ENCODE data around the gene ZDHHC14. TPM values are rescaled to one million over a fixed set of nuclear protein-coding genes. Genes with fewer than 3 reads are reported as not detected.
"Not testable (repeated sequence)": the region's sequence is repeated elsewhere in the genome, so short reads cannot be mapped to it uniquely, and the experiment has no call there.

The ZDHHC14 gene
- total and polyA plus RNA-seq, 12 donors = 7.7 to 31.2 (median 15.2) TPM

DNA sequence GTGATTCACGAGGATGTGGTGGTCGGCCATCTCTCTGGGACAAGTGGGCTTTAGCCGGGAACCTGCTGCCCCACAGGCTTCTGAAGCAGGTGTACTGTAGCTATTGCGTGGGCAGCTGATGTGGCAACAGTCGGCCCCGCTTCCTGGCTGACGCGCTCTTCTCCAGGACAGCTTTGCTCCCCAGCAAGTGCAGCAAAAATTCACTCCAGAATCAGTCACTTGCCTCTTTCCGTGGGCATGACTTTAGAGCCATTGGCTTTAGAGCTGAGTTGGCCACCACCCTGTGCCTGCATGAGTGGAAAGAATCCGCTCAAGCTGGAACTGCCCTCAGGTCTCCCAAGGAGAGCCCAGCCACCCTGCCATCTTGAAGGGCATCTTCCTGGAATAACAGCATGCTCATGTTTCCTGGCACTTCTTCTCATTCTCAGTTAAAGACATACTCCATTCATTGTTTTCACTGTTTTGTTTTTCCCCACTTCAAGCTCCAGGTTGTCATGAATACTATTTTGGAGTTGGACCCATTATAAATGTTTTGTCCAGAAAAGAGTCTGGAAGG is 178.3 kb downstream of the ZDHHC14 start:
- DNase-seq (no peak), ATAC-seq (no peak)
- intact Hi-C loops (cut with DNase I) = no loop called here
- peaks cover 0 to 13% (median 0%) of the 10 kb centered on the region in 9 donors for H3K36me3 ChIP-seq
- H3K4me3 ChIP-seq = no peak overlapping the region
- H3K9me3 ChIP-seq = no peaks in the 10 kb centered on the region
- 90 to 94% methylated on average over 10 of the region's 10 CpGs for WGBS, 2 donors
- peaks cover 0 to 12% (median 0%) of the 10 kb centered on the region in 9 donors for H3K4me1 ChIP-seq
- H3K27me3 ChIP-seq = no peaks in the 10 kb centered on the region
- TF ChIP-seq, protein P1, sequence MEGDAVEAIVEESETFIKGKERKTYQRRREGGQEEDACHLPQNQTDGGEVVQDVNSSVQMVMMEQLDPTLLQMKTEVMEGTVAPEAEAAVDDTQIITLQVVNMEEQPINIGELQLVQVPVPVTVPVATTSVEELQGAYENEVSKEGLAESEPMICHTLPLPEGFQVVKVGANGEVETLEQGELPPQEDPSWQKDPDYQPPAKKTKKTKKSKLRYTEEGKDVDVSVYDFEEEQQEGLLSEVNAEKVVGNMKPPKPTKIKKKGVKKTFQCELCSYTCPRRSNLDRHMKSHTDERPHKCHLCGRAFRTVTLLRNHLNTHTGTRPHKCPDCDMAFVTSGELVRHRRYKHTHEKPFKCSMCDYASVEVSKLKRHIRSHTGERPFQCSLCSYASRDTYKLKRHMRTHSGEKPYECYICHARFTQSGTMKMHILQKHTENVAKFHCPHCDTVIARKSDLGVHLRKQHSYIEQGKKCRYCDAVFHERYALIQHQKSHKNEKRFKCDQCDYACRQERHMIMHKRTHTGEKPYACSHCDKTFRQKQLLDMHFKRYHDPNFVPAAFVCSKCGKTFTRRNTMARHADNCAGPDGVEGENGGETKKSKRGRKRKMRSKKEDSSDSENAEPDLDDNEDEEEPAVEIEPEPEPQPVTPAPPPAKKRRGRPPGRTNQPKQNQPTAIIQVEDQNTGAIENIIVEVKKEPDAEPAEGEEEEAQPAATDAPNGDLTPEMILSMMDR (IDR thresholded peaks at IDR 0.05) = no peak
- H3K27ac ChIP-seq = no peak overlapping the region

DNA sequence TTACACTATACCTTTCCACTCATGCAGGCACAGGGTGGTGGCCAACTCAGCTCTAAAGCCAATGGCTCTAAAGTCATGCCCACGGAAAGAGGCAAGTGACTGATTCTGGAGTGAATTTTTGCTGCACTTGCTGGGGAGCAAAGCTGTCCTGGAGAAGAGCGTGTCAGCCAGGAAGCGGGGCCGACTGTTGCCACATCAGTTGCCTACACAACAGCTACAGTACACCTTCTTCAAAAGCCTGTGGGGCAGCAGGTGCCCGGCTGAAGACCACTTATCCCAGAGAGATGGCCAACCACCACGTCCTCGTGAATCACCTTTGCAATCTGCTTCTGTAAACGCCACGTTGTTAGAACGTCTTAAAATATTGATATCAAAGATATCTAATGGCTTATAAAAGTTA is 179.1 kb downstream of the ZDHHC14 start:
- WGBS, 2 donors = 95 to 96% methylated on average over 10 of the region's 10 CpGs
- intact Hi-C loops (cut with DNase I) = loop anchor here in 1 of 10 donors (5.0 kb wide), 1 partner anchor 222 kb away; no protein-coding TSS in a partner anchor
- H3K9me3 ChIP-seq, H3K4me3 ChIP-seq, DNase-seq, ATAC-seq, H3K27ac ChIP-seq, H3K27me3 ChIP-seq: not testable (repeated sequence)
- peaks cover 0 to 13% (median 0%) of the 10 kb centered on the region in 9 donors for H3K36me3 ChIP-seq
- H3K4me1 ChIP-seq = peaks cover 0 to 12% (median 0%) of the 10 kb centered on the region in 9 donors

DNA sequence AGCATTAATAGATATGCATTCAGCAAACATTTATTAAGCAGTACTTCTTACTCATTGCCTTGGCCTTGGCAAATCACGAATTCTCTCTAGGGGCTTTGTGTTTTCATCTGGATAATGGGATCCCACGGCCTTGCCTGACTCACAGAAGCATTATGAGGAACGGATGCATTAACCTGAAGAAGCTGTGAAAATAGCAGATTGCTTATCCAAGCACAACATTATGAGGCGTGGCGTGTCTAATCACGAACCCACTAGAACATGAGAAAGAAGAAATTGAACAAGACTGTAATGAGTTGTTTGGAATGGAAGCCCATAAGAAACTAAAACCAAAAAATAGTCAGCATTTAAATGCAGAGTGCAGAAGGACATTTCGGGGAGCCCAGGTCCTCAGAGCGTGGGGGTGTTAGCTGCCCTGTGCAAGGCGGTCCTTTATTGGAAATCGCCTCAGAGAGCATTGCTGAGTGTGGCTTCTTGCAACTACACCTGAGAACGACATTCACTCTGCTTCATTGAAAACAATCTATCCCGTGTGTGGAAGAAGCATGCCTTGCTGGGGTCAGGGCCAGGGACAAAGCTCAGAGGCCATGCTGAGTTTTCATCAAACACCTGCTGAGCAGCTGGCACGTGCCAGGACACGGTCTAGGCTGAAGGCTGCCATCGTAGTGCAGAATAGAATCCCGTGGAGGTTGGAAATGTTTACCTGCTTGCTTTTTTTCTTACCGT is 179.9 kb downstream of the ZDHHC14 start:
- peaks cover 0 to 13% (median 0%) of the 10 kb centered on the region in 9 donors for H3K36me3 ChIP-seq
- no peaks in the 10 kb centered on the region for H3K27me3 ChIP-seq
- no peaks in the 10 kb centered on the region for H3K9me3 ChIP-seq
- ATAC-seq = no peak
- H3K4me3 ChIP-seq = no peak overlapping the region
- peaks cover 0 to 12% (median 0%) of the 10 kb centered on the region in 9 donors for H3K4me1 ChIP-seq
- H3K27ac ChIP-seq = no peak overlapping the region
- TF ChIP-seq, protein P1 (IDR thresholded peaks at IDR 0.05) = no peak
- no peak for DNase-seq
- WGBS, 2 donors = 92 to 95% methylated on average over 17 of the region's 17 CpGs
- intact Hi-C loops (cut with DNase I) = loop anchor here in 1 of 10 donors (5.0 kb wide), 1 partner anchor 221 kb away; no protein-coding TSS in a partner anchor

DNA sequence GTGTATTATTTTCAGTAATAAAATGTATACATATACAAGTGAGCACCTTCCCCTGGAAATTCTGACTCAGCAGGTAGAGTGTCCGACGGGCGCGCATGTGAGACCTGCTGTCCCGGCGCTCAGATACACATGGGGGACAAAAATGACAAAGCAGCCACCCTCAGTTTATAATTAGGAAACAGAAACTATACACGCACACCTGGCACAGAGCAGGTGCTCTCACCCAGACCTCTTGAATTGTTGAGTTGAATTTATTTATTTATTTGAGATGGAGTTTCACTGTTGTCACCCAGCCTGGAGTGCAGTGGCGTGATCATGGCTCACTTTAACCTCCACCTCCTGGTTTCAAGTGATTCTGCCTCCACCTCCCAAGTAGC is 180.4 kb downstream of the ZDHHC14 start:
- intact Hi-C loops (cut with DNase I) = loop anchor here in 1 of 10 donors (5.0 kb wide), 1 partner anchor 221 kb away; no protein-coding TSS in a partner anchor
- Histone ChIP-seq H3K27me3 (no peaks in the 10 kb centered on the region), H3K36me3 (peaks cover 0 to 13% (median 0%) of the 10 kb centered on the region in 9 donors), H3K27ac (no peak overlapping the region), H3K4me1 (peaks cover 0 to 11% (median 0%) of the 10 kb centered on the region in 9 donors), H3K4me3 (no peak overlapping the region), H3K9me3 (no peaks in the 10 kb centered on the region)
- WGBS, 2 donors = 98% methylated on average over 8 of the region's 8 CpGs
- no peak for DNase-seq
- TF ChIP-seq, protein P1 (IDR thresholded peaks at IDR 0.05) = no peak
- no peak for ATAC-seq

Measured in heart right ventricle (tissue), 16 donors.